HPDE6-E6E7 (cell line): ENCODE measurements around the gene LRRC38.
"Not testable (repeated sequence)": the region's sequence is repeated elsewhere in the genome, so short reads cannot be mapped to it uniquely, and the experiment has no call there.

ENCODE experiments used
- DNase-seq: peaks from one replicate; pipeline ENCODE4 v3.0.0; 2011; ENCODE audit warnings: missing footprints; ENCODE audit errors: extremely low spot score

LRRC38 gene

GRCh38 chr1:13462682-13463081, 51.1 kb downstream of the LRRC38 start:
- DNase-seq: no peak

GRCh38 chr1:13461977-13462376, 51.8 kb downstream of the LRRC38 start:
- DNase-seq: no peak

GRCh38 chr1:13456904-13457532, 56.8 kb downstream of the LRRC38 start:
- no peak for DNase-seq

- no peak for DNase-seq
Measured at GRCh38 chr1:13451399-13451965, 62.3 kb downstream of the LRRC38 start.

GRCh38 chr1:13450204-13450603, 63.6 kb downstream of the LRRC38 start:
- no peak for DNase-seq

- DNase-seq: no peak
Measured at GRCh38 chr1:13443335-13443979, 70.3 kb downstream of the LRRC38 start.

GRCh38 chr1:13439104-13439783, 74.6 kb downstream of the LRRC38 start:
- not testable (repeated sequence) for DNase-seq

GRCh38 chr1:13435458-13435857, 78.3 kb downstream of the LRRC38 start:
- DNase-seq: no peak

- DNase-seq: not testable (repeated sequence)
Measured at GRCh38 chr1:13433694-13434358, 80.0 kb downstream of the LRRC38 start.

- no peak for DNase-seq
Measured at GRCh38 chr1:13432251-13432650, 81.6 kb downstream of the LRRC38 start.

GRCh38 chr1:13430495-13430894, 83.3 kb downstream of the LRRC38 start:
- no peak for DNase-seq
